HG03097 (cell line): ENCODE measurements around the gene ABCF2.

Source experiments
- ATAC-seq: cut with Tn5 transposase; IDR thresholded peaks from one replicate; pipeline ENCODE4 v1.9.1; 2021; ENCODE audit not compliant: unreplicated experiment, low FRiP score

Gene ABCF2

DNA sequence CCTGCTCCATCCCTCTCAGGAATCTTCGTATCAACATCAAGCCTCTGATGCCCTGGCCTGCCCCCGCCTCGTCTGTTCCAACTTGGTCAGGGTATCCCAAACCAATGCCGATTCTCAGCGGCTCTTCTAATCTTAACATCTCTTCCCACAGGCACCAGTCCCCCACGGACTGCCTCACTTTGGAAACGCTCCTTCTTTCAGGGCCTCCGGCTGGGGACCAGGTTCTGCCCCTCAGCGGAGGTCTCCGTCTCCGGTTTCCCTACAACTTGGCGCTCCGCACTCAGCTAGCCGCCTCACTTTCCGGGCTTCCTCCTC, 488 bp downstream of the ABCF2 start:
- no peak for ATAC-seq

DNA sequence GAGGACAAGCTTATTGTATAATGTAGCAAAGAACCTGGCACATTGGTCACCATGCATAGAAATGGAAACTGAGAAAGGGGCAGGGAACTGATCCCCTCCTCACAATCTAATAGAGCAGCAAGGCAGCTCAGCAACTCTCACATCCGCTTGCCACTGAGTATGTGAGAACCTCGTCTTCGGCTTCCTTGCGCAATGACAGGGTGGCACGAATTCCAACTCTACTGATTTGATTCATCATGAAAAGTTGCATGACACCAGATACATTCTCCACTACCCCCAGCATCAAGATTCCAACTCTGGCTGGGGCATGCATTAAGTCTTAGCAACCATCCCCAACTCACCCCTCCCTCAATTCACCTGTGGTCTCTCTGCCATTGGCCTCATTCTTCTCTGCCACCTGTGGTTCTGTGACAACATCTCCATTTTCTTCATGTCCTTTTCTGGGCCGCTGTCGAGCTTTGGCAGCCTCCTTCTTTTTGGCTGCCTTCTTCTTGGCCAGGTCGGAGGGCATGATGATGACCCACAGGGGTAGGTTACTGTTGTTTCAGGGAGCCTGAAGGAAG, 976 bp downstream of the ABCF2 start:
- ATAC-seq, result no peak

DNA sequence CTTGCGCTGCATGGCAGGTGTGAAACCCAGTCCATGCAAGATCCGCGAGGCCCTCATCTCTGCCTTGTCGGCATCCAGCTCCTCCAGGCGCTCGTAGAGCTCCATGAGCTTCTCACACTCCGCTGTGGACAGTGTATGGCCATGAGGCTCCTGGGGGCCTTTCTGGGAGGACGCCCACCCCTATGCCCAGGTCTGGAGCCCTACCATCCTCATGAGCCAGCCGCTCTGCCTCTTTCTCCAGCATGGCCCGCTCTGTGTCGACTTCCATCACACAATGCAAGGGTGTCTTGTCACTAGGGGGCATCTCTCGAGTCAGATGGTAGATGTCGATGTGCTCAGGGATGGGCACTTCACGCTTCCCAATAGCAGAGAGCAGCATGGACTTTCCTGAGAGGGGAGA, 3.3 kb downstream of the ABCF2 start:
- ATAC-seq, result no peak

DNA sequence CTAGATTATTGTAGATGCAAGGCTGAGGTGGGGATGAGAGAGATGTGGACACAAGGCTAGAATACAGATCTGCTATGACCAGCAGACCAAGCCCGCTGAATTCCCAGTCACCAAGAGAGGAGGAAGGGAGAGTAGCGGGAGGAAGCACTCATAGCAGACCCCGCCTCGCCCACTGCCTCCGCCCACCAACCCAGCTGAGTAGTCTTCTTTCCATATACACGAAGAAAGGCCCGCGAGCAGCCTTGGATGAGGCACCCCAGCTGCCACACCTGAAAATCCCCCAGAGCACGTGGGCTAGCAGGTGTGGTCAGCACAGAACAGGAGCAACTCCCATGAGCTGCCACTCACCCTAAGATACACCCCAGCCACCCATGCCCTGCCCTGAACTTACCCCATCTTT, 8.8 kb downstream of the ABCF2 start:
- no peak for ATAC-seq

DNA sequence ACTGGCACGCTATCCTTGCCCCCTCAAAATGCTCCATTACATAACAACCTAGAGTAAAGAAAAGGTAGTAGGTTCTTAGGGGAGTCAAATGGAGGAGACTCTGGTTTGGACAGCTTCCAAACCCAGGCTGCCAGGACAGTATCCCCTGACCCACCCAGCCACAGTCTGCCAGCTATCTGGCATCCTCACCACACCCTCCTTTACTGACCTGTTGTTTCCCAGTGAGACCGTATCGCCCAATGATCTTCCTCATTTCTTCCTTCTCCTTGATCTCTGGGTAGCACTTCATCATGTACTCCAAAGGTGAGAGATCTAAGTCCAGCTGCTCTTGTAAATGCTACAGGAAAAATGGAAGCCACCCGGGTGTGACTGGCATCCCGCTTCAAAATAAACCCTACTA, 11.6 kb downstream of the ABCF2 start:
- no peak for ATAC-seq

DNA sequence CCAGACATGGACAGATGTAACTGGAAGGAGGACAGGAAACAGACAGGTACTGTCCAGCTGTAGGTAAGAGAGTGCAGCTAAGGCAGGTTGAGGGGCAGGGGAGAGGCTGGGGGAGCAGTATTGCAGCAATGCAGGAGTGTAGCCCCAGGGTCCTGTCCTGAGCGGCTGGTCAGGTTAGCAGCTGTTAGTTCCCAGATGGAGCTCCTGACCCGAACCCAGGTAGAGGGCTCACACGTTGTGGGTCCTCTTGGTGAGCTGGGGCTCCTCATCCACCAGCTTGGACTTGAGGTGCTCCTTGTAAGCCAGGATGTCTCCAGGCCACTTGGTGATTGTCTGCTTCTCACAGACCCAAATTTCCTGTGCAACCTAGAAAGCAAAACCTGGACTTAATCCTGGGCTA, 13.2 kb downstream of the ABCF2 start:
- ATAC-seq, result no peak

DNA sequence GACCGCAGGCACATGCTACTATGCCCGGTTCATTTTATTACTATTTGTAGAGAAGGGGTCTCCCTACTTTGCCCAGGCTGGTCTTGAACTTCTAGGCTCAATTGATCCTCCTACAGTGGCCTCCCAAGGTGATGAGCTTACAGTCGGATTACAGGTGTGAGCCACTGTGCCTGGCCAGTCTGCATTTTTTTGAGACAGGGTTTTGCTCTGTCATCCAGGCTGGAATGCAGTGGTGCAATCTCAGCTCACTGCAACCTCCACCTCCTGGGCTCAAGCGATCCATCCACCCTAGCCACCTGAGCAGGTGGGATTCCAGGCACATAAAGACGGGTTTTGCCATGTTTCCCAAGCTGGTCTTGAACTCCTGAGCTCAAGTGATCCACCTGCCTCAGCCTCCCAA, 14.4 kb downstream of the ABCF2 start:
- ATAC-seq, result no peak

DNA sequence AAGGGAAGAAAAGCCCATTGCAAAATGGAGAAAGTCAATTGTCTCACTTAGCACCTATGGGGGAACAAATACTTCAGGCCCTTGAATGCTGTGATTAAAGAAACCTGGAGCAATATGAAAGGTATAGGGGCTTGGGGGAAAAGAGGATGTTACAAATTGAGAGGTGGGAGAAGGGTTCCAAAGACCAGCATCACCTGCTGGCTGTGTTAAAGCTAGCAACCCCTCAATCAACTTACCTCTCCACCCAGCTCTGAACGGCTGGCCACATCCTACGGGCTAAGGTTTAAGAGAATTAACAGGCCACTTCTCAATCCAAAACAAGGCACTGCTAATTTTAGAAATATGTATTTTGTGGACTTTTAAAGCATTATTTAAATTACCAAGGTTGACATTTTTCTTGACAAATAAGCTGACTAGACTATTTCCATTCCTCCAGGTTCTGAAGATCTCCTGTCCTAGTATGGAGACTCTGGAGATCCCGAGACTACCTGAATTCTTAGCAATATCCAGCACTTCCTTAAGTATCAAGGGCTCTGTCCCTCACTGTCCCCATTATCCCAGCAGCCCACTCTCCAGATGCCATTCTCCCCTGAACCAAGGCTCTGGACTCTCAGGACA, 15.7 kb downstream of the ABCF2 start:
- ATAC-seq, result no peak

DNA sequence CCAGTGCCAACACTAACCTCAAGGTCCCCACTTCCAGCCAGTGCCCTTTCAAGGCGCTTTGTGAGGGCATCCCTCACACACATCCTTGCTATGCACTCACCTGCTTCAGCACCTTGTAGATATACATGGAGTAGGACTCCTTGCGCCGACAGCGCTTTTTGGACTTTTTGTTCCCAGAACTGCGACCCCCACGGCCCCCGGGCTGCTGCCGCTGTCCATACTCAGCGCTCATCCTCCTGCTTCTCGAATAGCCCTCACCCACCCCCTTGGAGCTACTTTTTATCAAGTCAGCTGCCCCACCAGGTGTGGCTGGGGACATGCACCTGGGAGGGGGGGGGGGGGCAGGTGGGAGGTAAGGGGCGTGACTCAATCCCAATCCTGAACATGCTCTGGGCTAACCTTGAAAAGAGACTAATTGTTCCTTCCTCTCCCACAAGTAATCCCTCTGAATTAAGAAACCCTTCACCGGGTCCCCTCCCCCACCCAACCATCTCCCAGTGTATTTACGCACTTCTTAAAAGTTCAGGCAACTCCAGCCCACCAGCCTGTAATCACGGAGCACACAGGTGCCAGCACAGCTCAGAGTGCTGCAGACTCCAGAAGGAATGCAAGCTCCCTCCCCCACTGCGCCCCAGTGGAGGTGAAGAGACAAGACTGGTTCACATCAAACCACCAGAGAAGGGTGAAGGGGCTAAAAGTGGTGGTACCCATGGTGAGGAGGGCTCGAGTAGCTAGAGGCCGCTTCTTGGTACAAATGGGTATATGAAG, 16.7 kb downstream of the ABCF2 start, which contains the start of gene H2BK1:
H2BK1 (minus strand) TSS at position 402 of the 768 bp plus-strand sequence; CDS start at position 232, 170 bp downstream.
- ATAC-seq, result no peak

DNA sequence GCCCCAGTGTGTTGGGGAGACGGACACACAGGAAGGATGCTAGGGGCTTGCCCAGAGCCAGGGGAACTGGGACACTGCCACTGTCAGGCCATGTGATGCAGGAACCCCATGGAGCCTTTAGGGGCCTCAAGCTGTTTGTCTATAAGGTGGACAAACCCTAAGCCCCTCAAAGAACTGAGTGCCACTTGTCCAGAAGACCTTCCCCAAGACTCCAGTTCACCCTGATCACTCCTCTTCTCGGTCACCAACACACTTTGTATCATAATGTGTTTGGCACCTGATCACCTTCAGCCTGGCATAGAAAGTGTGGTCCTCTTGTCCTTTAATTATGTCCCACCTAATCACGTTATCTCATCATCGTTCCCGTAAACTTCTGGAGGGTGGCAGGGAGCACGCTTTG, 17.4 kb downstream of the ABCF2 start:
- ATAC-seq, result no peak

DNA sequence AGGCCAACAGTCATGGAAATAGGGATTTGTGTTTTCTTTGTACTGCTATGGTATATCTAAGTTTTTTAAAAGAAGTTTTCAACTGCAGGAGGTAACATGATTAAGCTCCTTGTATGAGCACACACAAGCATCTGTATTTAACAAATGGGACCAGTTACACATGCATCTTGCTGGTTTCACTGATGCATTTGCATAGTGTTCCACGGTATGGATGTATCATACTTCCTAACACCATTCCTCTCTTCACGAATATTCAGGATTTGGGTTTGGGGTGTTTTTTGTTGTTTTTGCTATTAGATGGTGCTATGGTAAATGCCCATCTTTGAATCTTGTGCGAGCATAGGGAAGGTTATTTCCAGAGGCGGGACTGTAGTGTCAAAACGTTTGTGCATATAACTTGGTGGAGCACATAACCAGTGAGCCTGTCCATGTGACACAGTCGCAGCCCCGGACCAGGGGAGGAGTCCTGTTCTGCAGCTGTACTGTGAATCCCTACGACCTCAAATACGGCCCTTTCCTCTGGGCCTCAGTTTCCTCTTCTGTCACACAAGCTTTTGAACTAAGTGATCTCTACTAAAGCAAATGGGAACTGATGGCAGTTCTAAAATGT, 18.6 kb downstream of the ABCF2 start:
- no peak for ATAC-seq

DNA sequence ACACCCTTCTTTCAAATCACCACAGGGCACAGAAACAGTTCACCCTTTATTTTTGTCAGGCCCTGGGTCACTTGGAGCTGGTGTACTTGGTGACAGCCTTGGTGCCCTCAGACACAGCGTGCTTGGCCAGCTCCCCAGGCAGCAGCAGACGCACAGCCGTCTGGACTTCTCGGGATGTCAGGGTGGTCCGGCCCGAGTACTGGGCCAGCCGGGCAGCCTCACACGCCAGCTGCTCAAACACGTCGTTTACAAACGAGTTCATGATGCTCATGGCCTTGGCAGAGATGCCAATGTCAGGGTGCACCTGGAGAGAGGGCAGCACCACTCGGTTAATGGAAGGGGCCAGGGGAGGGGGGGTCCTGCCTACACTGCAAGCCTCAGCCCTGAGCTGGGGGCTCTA, 19.2 kb downstream of the ABCF2 start:
- ATAC-seq, result no peak

DNA sequence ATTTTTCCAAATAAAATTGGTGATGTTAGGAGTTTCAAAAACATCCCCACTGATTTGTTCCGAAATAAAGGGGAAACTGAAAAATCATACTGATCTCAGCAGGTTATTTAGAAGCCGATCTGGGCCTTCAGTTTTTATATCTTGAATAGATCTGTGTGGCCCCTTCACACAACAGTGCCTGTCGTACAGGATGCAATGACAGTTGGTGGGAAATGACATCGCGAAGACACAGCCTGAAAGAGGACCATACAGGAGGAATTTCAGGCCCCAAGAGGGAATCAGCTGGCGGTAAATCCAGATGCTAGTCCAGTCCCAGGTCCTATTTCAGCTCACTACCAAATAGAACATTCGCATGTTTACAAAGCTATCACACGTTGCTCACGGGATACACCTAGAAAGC, 19.7 kb downstream of the ABCF2 start:
- ATAC-seq, result no peak

DNA sequence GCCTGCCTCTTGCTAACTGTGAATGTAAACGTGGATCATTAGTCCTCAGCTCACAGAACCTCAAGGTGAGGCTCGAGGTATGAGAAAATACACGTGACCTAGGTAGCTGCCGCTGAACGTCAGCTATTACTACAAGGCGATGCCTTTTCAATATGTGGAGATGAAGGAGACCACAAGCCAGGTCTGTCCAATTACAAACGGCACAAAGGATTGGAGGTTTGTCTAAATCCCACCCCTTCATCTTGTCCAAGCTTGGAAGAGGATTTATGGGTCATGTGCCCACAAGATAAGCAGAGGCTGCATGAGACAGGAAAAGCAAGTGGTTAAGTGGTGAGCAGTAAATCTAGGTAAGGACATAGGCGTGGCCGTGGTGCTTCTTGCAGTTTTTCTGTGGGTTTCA, 20.1 kb downstream of the ABCF2 start:
- ATAC-seq, result no peak

DNA sequence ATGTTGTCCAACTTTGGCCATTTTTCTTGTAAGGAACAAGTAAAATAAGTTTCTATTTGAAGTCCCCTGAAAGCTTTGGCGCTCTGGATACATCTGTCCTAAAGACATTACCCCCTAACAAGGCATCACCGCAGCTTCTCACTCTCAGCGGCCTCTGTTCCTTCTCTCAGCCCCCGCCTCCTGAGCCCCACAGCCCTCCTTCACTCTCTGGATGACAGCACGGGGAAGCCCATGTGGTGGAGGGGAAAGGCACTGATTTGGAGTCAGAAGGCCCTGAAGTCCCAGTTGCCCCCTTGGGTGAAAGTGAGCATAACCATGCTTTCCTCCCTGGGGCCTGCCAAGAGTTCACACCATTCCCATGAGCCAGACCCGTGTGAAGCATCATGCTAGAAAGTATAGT, 21.3 kb downstream of the ABCF2 start:
- no peak for ATAC-seq

DNA sequence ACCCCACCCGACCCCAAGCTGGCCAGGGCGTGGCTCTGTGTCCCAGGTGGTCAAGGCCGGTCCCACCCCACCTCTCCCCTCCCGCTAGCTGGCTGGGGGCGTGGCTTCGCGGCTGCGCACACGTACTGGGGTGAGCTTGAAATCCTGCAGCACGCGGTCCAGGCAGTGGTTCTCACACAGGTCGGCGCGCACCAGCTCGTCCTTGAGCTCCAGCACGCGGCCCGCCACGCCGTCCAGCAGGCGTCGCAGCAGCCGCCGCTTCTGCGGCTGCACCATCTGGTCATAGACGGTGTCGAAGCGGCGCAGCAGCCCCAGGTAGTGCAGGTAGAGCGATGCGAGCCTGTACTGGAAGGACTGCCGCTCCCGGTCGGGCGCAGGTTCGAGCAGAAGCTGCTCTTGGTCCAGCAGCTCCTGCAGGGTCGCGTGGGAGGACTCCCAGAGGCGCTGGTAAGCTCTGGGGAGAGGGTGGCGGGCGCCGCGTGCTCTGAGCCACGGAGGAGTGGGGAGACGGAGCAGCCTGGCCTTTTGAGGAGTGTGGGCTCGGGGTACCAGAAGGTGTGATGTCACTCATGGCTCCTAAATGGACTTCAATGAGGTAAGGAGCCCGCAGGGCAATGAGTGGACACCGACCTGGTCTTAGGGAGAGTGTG, 22.5 kb downstream of the ABCF2 start:
- no peak for ATAC-seq

DNA sequence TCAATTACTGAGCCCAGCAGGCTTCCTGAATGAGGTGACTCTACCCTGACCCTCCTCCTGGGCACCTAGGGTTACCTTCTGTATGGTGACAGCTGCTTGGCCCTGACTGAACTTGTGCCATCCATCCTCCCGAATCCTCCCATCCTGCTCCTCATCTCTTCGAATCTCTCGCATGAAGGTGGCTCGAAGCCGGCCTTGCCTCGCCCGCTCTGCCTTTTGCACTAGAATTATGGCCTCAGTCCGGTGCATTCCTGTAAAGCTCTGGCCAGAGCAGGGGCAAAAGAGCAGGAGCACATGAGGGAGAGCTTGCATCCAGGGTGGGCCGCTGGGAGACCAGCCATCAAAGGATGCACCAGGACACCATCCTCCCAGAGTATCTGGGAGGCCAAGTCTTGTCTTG, 24.2 kb downstream of the ABCF2 start:
- no peak for ATAC-seq

DNA sequence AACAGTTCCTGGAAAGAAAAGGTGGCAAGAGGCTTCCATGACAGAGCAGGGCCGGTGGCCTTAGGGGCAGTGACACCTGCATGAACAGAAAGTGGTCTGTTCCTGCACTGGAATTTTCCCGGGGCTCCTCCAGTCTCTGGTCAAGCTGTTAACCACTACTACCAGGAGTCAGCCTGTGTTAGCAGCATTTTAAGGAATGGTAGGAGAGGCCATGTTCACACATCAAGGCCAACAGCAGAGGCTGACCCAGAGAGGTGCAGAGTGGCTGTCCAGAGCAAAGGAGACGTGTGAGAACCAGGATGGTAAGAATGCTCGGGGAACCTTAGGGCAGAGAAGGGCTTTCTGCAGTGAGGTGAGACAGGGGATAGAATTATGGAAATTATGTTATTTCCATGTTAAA, 25.3 kb downstream of the ABCF2 start:
- ATAC-seq, result no peak

DNA sequence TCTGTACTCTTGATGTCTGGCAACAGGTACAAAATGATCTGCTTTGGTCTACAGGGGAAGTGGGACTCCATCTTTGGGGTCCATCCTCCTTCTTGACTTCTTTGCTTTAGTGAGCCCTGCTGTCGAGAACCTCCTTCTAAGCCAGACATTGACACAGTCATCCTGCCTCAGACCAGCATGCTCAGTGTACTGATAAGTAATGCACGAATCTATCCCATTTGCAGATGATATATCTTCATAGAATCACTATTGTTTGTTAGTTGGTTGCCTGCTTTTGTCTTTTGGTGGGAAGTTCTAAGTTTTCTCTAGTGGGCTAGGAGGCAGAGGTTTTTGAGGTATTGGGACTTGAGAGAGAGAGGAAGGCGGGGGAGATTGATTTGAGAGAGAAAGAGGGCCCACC, 25.7 kb downstream of the ABCF2 start:
- no peak for ATAC-seq

DNA sequence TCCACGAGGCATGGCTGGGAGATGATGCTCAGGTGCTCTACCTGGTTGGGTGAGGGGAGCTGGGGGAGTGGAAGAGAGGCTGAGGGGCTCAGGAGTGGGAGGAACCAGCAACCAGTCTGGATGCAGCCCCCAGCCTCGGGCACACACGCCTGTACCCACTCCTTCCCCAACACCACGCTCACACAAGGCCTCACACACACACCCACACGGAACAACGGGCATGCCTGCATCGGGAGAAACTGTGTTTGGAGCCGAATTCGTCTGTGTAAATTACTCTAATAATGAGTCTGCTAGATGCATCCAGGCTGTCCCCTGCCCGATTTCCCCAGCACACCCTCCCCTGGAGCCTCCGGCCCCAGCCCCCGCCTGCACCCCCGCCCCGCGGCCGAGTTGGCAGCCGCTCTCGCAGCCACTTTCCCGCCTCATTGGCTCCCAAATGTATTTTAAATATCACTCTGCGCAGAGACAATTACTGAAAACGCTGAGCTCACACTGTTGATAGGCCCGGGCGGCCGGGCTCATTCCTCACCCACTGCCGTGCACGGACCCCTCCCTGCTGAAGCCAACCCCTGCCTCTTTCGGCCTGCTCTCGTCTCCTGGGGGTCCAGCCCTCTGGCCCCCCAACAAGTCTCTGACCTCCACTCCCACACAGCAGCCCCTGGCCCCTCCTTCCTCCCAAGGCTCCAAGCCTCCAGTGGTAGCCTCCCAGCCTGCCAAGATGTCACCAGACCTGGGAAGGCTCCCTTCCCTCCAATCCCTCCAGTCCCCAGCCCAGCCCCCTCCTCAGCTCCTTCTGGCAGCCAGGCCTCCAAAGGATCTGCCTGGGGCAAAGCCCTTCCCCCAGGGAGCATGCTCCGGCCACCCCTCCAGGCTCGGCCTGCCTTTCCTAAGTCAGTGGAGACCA, 27.8 kb downstream of the ABCF2 start:
- ATAC-seq, result no peak
